ENCODE data around the gene RBM10.

The RBM10 gene

GRCh38 chrX:47146121-47146935 lies 1.3 kb downstream of the RBM10 start:
- Histone ChIP-seq H3K9ac (ENCODE audit: low read length) (peak overlapping the region; percentile 96; the same call in 1 of the 2 replicates), H3K4me2 (ENCODE audit: low read depth, low read length) (peak overlapping the region; percentile 69), H3K9me2 (replicated peaks; ENCODE audit: insufficient read depth, low read length) (no peaks in the 10 kb centered on the region), H3K79me2 (ENCODE audit: low read length) (peaks cover 75% of the 10 kb centered on the region), H3K36me3 (replicated peaks; ENCODE audit: insufficient read depth, low read length) (no peaks in the 10 kb centered on the region), H3K4me1 (ENCODE audit: low read length) (no peaks in the 10 kb centered on the region), H3F3A (ENCODE audit: insufficient read depth, low read length) (peaks cover 6% of the 10 kb centered on the region; the same call in 1 of the 2 replicates), H3K4me3 (ENCODE audit: low read length) (peak overlapping the region; percentile 85), H3K27me3 (replicated peaks; ENCODE audit: insufficient read depth, low read length) (no peaks in the 10 kb centered on the region), H2AFZ (ENCODE audit: low read length) (no peak overlapping the region), H3K27ac (ENCODE audit: low read length) (no peak overlapping the region), H4K20me1 (ENCODE audit: insufficient read depth, low read length) (peaks cover 3% of the 10 kb centered on the region), H3K9me3 (replicated peaks; ENCODE audit: insufficient read depth, low read length) (no peaks in the 10 kb centered on the region)
- TF ChIP-seq EZH2phosphoT487 (IDR thresholded peaks at IDR 0.05; ENCODE audit: low read length) (no peak), CTCF (IDR thresholded peaks at IDR 0.05; ENCODE audit: low read length) (no peak), EZH2 (optimal IDR thresholded peaks at IDR 0.05; ENCODE audit: low read depth, low read length) (no peak)
- DNase-seq: no peak

GRCh38 chrX:47146936-47147859 lies 2.2 kb downstream of the RBM10 start:
- H4K20me1 ChIP-seq (ENCODE audit: insufficient read depth, low read length): peaks cover 3% of the 10 kb centered on the region
- H3K9me2 ChIP-seq (replicated peaks; ENCODE audit: insufficient read depth, low read length): no peaks in the 10 kb centered on the region
- peak overlapping the region; percentile 69; the same call in 1 of the 2 replicates for H3K4me2 ChIP-seq (ENCODE audit: low read depth, low read length)
- H3K36me3 ChIP-seq (replicated peaks; ENCODE audit: insufficient read depth, low read length): no peaks in the 10 kb centered on the region; the same call in 1 of the 2 replicates
- no peaks in the 10 kb centered on the region for H3K4me1 ChIP-seq (ENCODE audit: low read length)
- no peaks in the 10 kb centered on the region for H3K9me3 ChIP-seq (replicated peaks; ENCODE audit: insufficient read depth, low read length)
- peaks cover 84% of the 10 kb centered on the region for H3K79me2 ChIP-seq (ENCODE audit: low read length)
- TF ChIP-seq EZH2 (optimal IDR thresholded peaks at IDR 0.05; ENCODE audit: low read depth, low read length): no peak
- TF ChIP-seq CTCF (IDR thresholded peaks at IDR 0.05; ENCODE audit: low read length): no peak
- no peak for TF ChIP-seq EZH2phosphoT487 (IDR thresholded peaks at IDR 0.05; ENCODE audit: low read length)
- DNase-seq: no peak
- H2AFZ ChIP-seq (ENCODE audit: low read length): no peak overlapping the region
- H3K9ac ChIP-seq (ENCODE audit: low read length): no peak overlapping the region; the same call in 1 of the 2 replicates
- no peaks in the 10 kb centered on the region for H3K27me3 ChIP-seq (replicated peaks; ENCODE audit: insufficient read depth, low read length)
- H3F3A ChIP-seq (ENCODE audit: insufficient read depth, low read length): peaks cover 6% of the 10 kb centered on the region; the same call in 1 of the 2 replicates
- H3K27ac ChIP-seq (ENCODE audit: low read length): no peak overlapping the region
- no peak overlapping the region for H3K4me3 ChIP-seq (ENCODE audit: low read length)

GRCh38 chrX:47148946-47149345 lies 3.9 kb downstream of the RBM10 start:
- no peak overlapping the region for H3K4me2 ChIP-seq (ENCODE audit: low read depth, low read length)

More at GRCh38 chrX:47148946-47149345, 3.9 kb downstream of the RBM10 start:
- Histone ChIP-seq H3K27ac (ENCODE audit: low read length) (no peak overlapping the region), H3K79me2 (ENCODE audit: low read length) (peaks cover 86% of the 10 kb centered on the region), H3K9me2 (replicated peaks; ENCODE audit: insufficient read depth, low read length) (no peaks in the 10 kb centered on the region), H3K36me3 (replicated peaks; ENCODE audit: insufficient read depth, low read length) (no peaks in the 10 kb centered on the region; the same call in 1 of the 2 replicates), H3K4me3 (ENCODE audit: low read length) (no peak overlapping the region), H3F3A (ENCODE audit: insufficient read depth, low read length) (peaks cover 6% of the 10 kb centered on the region; the same call in 1 of the 2 replicates), H3K9ac (ENCODE audit: low read length) (no peak overlapping the region), H4K20me1 (ENCODE audit: insufficient read depth, low read length) (peaks cover 3% of the 10 kb centered on the region), H3K9me3 (replicated peaks; ENCODE audit: insufficient read depth, low read length) (no peaks in the 10 kb centered on the region), H3K4me1 (ENCODE audit: low read length) (no peaks in the 10 kb centered on the region), H2AFZ (ENCODE audit: low read length) (no peak overlapping the region), H3K27me3 (replicated peaks; ENCODE audit: insufficient read depth, low read length) (no peaks in the 10 kb centered on the region)
- TF ChIP-seq EZH2phosphoT487 (IDR thresholded peaks at IDR 0.05; ENCODE audit: low read length) (no peak), CTCF (IDR thresholded peaks at IDR 0.05; ENCODE audit: low read length) (no peak), EZH2 (optimal IDR thresholded peaks at IDR 0.05; ENCODE audit: low read depth, low read length) (no peak)
- no peak for DNase-seq

All from MM.1S (cell line).